HL-60 (cell line): ENCODE data around the gene FAM219B.

ENCODE experiments used
- DNase-seq, 2 experiments: peaks; one replicate each; pipeline ENCODE4 v3.0.0-alpha.2; 2010 to 2020; ENCODE audit warnings: low read depth in 1 of 2, low spot score in 1 of 2
- H3K27ac ChIP-seq: fragments of 250-450 bp; sonication (Bioruptor Pico); replicated peaks from 2 replicates; pipeline ENCODE4 v1.5.1; 2020; ENCODE audit warnings: mild to moderate bottlenecking, moderate library complexity
- H3K27me3 ChIP-seq: fragments of 250-450 bp; sonication (Bioruptor Pico); 2 replicates; pipeline ENCODE4 v1.5.1; 2021; ENCODE audit warnings: mild to moderate bottlenecking, moderate library complexity; ENCODE audit not compliant: insufficient read depth, poor library complexity, severe bottlenecking
- H3K4me3 ChIP-seq: replicated peaks from 2 replicates; pipeline ENCODE4 v1.5.1; 2011; ENCODE audit warnings: mild to moderate bottlenecking, control low read depth, low read length; ENCODE audit not compliant: insufficient read depth
- GABPA ChIP-seq: IDR thresholded peaks from 2 replicates; pipeline ENCODE4 v1.6.1; 2012; ENCODE audit warnings: low read depth
- POLR2AphosphoS5 ChIP-seq: IDR thresholded peaks from 2 replicates; pipeline ENCODE4 v1.6.1; 2012; ENCODE audit warnings: low read depth
- SPI1 ChIP-seq: IDR thresholded peaks from 2 replicates; pipeline ENCODE4 v1.6.1; 2012; ENCODE audit warnings: low read depth, mild to moderate bottlenecking, borderline replicate concordance
- TF ChIP-seq, protein P1 (sequence below): IDR thresholded peaks from 2 replicates; pipeline ENCODE4 v1.6.1; 2012; ENCODE audit warnings: low read depth; ENCODE audit not compliant: insufficient replicate concordance
- TF ChIP-seq, protein P2 (sequence below): IDR thresholded peaks from one replicate; pipeline ENCODE4 v1.5.1; 2011; ENCODE audit warnings: low read length, control low read depth, inconsistent platforms; ENCODE audit not compliant: insufficient read depth

FAM219B gene

DNA sequence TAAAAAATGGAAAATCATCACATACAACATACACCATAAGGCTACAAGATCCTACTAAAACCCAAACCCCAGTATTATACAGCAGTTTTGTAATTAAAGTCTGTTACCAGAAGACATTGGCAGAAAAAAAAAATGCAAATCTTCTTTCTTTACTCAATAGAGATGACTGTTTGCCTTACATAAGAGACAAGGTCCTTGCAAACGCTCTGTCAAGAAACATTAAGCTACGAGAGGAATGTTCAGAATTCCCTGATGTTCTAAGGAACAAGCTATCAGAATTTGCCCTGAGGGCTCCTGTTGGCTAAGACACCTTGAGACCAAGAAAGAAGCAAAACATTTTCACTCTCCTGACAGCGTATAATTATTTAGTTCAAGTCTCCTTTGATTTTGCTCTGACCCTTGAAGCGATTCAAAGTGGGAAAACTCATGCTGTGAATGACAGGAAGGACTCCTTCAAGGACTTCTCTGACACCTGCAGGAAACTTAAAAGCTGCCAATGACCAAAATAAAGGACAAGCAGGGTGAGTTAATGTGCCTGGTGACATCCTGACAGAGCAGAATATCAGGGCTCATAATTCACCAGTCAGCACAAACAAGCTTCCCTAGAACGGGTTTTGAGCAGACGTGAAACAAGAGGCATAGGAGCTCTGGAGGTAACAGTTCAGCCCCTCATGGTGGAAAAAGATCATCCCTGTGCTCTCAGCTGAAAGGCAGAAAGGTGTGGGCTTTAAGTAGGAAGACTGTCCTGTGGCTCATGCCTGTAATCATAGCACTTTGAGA is 36.0 kb downstream of the FAM219B start:
- DNase-seq = no peak
- Histone ChIP-seq H3K4me3 (peak overlapping the region; percentile 9; the same call in 1 of the 2 replicates), H3K27me3 (no peaks in the 10 kb centered on the region), H3K27ac (peak overlapping the region; percentile 95)
- TF ChIP-seq GABPA (no peak), SPI1 (no peak), POLR2AphosphoS5 (no peak)
- TF ChIP-seq, protein P1, sequence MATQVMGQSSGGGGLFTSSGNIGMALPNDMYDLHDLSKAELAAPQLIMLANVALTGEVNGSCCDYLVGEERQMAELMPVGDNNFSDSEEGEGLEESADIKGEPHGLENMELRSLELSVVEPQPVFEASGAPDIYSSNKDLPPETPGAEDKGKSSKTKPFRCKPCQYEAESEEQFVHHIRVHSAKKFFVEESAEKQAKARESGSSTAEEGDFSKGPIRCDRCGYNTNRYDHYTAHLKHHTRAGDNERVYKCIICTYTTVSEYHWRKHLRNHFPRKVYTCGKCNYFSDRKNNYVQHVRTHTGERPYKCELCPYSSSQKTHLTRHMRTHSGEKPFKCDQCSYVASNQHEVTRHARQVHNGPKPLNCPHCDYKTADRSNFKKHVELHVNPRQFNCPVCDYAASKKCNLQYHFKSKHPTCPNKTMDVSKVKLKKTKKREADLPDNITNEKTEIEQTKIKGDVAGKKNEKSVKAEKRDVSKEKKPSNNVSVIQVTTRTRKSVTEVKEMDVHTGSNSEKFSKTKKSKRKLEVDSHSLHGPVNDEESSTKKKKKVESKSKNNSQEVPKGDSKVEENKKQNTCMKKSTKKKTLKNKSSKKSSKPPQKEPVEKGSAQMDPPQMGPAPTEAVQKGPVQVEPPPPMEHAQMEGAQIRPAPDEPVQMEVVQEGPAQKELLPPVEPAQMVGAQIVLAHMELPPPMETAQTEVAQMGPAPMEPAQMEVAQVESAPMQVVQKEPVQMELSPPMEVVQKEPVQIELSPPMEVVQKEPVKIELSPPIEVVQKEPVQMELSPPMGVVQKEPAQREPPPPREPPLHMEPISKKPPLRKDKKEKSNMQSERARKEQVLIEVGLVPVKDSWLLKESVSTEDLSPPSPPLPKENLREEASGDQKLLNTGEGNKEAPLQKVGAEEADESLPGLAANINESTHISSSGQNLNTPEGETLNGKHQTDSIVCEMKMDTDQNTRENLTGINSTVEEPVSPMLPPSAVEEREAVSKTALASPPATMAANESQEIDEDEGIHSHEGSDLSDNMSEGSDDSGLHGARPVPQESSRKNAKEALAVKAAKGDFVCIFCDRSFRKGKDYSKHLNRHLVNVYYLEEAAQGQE = no peak
- TF ChIP-seq, protein P2, sequence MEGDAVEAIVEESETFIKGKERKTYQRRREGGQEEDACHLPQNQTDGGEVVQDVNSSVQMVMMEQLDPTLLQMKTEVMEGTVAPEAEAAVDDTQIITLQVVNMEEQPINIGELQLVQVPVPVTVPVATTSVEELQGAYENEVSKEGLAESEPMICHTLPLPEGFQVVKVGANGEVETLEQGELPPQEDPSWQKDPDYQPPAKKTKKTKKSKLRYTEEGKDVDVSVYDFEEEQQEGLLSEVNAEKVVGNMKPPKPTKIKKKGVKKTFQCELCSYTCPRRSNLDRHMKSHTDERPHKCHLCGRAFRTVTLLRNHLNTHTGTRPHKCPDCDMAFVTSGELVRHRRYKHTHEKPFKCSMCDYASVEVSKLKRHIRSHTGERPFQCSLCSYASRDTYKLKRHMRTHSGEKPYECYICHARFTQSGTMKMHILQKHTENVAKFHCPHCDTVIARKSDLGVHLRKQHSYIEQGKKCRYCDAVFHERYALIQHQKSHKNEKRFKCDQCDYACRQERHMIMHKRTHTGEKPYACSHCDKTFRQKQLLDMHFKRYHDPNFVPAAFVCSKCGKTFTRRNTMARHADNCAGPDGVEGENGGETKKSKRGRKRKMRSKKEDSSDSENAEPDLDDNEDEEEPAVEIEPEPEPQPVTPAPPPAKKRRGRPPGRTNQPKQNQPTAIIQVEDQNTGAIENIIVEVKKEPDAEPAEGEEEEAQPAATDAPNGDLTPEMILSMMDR = no peak

DNA sequence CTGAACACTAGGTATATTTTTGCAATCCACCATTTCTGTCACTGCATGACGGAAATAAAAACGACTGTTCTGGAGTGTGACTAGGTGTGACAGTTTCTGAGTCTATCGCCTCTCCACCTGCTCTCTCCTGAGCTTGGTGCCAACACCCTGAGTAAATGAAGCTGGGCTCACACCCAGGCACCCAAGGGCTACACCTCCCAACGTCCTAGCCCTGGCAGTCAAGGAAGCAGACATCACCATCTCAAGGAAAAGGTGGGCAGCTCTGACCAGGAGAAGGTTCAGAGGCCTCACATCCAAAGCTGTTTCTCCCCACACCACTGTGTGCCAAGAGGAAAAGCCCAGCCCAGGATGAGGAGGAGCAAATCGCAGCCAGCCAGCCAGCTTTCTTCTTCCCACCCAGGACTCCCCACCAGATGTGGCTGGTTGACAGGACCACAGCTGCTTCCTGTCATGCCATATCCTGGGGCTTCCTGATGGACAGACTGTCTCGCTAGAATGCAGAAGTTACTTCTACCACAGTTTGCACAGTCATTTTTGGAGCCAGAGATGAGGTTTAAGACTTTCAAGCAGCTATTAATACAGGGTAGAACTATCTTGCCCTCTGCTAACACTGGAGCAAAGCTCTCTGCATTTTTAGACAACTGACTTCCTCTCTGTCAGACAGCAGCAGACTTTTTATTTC is 36.8 kb downstream of the FAM219B start:
- no peak for TF ChIP-seq GABPA
- TF ChIP-seq, protein P1 = peak; percentile 23
- TF ChIP-seq, protein P2 = no peak
- peak; percentile 98 for TF ChIP-seq POLR2AphosphoS5
- TF ChIP-seq SPI1 = peak; percentile 87
- Histone ChIP-seq H3K27ac (peak overlapping the region; percentile 95), H3K4me3 (no peak overlapping the region), H3K27me3 (no peaks in the 10 kb centered on the region)
- DNase-seq = peak; percentile 82 to 96

DNA sequence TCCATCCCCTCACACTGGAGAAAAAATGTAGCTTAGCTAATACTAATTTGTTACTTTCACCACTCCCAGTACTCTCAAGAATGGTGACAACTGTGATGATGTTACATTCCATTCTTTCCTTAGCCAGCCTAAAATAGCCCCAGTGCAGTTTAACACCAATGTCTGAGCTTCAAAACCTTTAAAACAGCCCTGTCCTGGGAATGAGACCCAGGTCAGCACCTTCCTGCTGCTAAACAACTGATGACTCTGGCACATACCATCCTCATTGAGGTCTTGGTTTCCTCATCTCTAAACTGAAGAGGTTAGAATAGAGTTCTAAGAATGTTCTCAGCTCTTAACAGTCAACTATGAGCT is 37.3 kb downstream of the FAM219B start:
- TF ChIP-seq, protein P2 = no peak
- TF ChIP-seq, protein P1 = no peak
- TF ChIP-seq POLR2AphosphoS5 (no peak), GABPA (no peak), SPI1 (no peak)
- Histone ChIP-seq H3K27me3 (no peaks in the 10 kb centered on the region), H3K4me3 (no peak overlapping the region), H3K27ac (peak overlapping the region; percentile 95)
- no peak for DNase-seq
